ENCODE results near the gene SEMA3F. TPM values are rescaled to one million over a fixed set of nuclear protein-coding genes. Genes with fewer than 3 reads are reported as not detected.

The SEMA3F gene
- total RNA-seq, 2 donors from 2014 or later, result 25.5 to 35.1 TPM

DNA sequence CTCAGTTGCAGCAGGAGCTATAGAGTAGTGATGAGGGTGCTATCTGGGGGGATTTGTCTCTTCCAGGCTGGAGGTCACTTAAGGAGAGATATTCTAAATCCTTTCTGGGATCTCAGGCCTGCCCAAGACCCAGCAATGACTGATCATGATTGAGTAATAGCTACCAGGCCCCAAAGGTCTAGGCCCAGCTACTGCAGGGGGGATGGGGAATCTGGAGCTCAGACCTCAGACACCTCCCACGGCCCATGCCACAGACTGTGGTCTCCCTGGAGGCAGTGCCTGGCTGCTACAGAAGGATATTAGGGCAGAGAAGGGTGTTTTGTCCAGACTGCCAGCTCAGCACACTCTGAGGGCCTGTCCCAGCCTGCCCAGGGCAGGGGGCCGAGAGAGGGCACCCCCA is 56.8 kb downstream of the SEMA3F start:
- H3K27me3 ChIP-seq (replicated peaks; ENCODE audit: insufficient read depth), result no peaks in the 10 kb centered on the region
- no peak overlapping the region for H3K27ac ChIP-seq
- no peak overlapping the region for H3K4me3 ChIP-seq
- H3K4me1 ChIP-seq (ENCODE audit: control insufficient read depth in 1 of 2, low read depth in 2 of 2), result no peaks in the 10 kb centered on the region
- no peaks in the 10 kb centered on the region for H3K9me3 ChIP-seq
- no peak for DNase-seq (ENCODE audit: low spot score)
- TF ChIP-seq CTCF (IDR thresholded peaks at IDR 0.05), result no peak
- H3K36me3 ChIP-seq, result no peaks in the 10 kb centered on the region
- no peak for ATAC-seq (ENCODE audit: insufficient number of reproducible peaks, low FRiP score, low read depth)

GRCh38 chr3:50212502-50212901 is 57.4 kb downstream of the SEMA3F start:
- Histone ChIP-seq H3K4me3 (no peak overlapping the region), H3K36me3 (no peaks in the 10 kb centered on the region), H3K27ac (no peak overlapping the region), H3K4me1 (ENCODE audit: control insufficient read depth in 1 of 2, low read depth in 2 of 2) (no peaks in the 10 kb centered on the region), H3K27me3 (replicated peaks; ENCODE audit: insufficient read depth) (no peaks in the 10 kb centered on the region), H3K9me3 (no peaks in the 10 kb centered on the region)
- TF ChIP-seq CTCF (IDR thresholded peaks at IDR 0.05), result no peak
- ATAC-seq (ENCODE audit: insufficient number of reproducible peaks, low FRiP score, low read depth), result no peak
- DNase-seq (ENCODE audit: low spot score), result no peak

DNA sequence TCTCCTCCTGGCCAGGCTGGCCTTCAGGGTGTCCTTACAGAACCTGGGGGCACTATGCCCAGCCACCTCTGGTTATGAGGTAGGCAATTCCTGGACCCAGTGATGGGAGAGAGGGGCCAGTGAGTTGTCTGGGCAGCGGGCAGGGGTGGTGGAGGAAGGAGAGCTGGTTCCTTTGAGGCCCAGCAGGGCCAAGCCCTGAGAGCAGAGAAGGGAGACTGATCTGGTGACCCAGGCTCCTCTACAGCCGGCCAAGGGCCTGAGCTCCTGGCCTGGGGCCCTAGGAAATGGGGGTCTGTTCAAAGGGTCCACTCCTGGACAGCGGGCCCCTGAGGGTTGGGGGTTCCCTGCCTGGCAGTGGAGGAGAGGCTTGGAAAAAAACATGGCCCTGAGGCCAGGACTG is 57.8 kb downstream of the SEMA3F start:
- Histone ChIP-seq H3K36me3 (no peaks in the 10 kb centered on the region), H3K4me1 (ENCODE audit: control insufficient read depth in 1 of 2, low read depth in 2 of 2) (no peaks in the 10 kb centered on the region), H3K9me3 (no peaks in the 10 kb centered on the region), H3K27ac (no peak overlapping the region), H3K27me3 (replicated peaks; ENCODE audit: insufficient read depth) (no peaks in the 10 kb centered on the region), H3K4me3 (no peak overlapping the region)
- TF ChIP-seq CTCF (IDR thresholded peaks at IDR 0.05), result no peak
- DNase-seq (ENCODE audit: low spot score) (no peak), ATAC-seq (ENCODE audit: insufficient number of reproducible peaks, low FRiP score, low read depth) (no peak)

GRCh38 chr3:50213373-50213772 is 58.2 kb downstream of the SEMA3F start:
- H3K27ac ChIP-seq, result no peak overlapping the region
- DNase-seq (ENCODE audit: low spot score) (no peak), ATAC-seq (ENCODE audit: insufficient number of reproducible peaks, low FRiP score, low read depth) (no peak)
- no peaks in the 10 kb centered on the region for H3K4me1 ChIP-seq (ENCODE audit: control insufficient read depth in 1 of 2, low read depth in 2 of 2)
- H3K9me3 ChIP-seq, result no peaks in the 10 kb centered on the region
- no peak for TF ChIP-seq CTCF (IDR thresholded peaks at IDR 0.05)
- H3K4me3 ChIP-seq, result no peak overlapping the region
- no peaks in the 10 kb centered on the region for H3K36me3 ChIP-seq
- no peaks in the 10 kb centered on the region for H3K27me3 ChIP-seq (replicated peaks; ENCODE audit: insufficient read depth)

- no peak overlapping the region for H3K27ac ChIP-seq
- TF ChIP-seq CTCF (IDR thresholded peaks at IDR 0.05), result no peak
- no peaks in the 10 kb centered on the region for H3K4me1 ChIP-seq (ENCODE audit: control insufficient read depth in 1 of 2, low read depth in 2 of 2)
- DNase-seq (ENCODE audit: low spot score), result no peak
- H3K9me3 ChIP-seq, result no peaks in the 10 kb centered on the region
- ATAC-seq (ENCODE audit: insufficient number of reproducible peaks, low FRiP score, low read depth), result no peak
- no peaks in the 10 kb centered on the region for H3K27me3 ChIP-seq (replicated peaks; ENCODE audit: insufficient read depth)
- H3K4me3 ChIP-seq, result no peak overlapping the region
- H3K36me3 ChIP-seq, result no peaks in the 10 kb centered on the region
Measured at GRCh38 chr3:50214824-50215223, 59.7 kb downstream of the SEMA3F start.
